Glomerular endothelial cell (primary cell): ENCODE measurements around the gene FYB2. TPM values are rescaled to one million over a fixed set of nuclear protein-coding genes. Genes with fewer than 3 reads are reported as not detected.

Experiments used
- total RNA-seq: library from RNA; depleted of rRNA; stranded (reverse); fragments of >200 nt; gene quantifications from 2 replicates; pipeline ENCODE4 v1.2.3, GENCODE V29; 2015

The FYB2 gene
- total RNA-seq, 1 donor from 2014 or later, result not detected

Other genes starting within 250 kb of the FYB2 start
- 16.5 and 20.4 TPM in 2 replicates for gene PLPP3, start 239.8 kb downstream of the FYB2 start, total RNA-seq
- 1.3 and 1.8 TPM in 2 replicates for gene PRKAA2, start 174.1 kb downstream of the FYB2 start, total RNA-seq
- not detected in 2 replicates for gene C8A, start 35.4 kb upstream of the FYB2 start, total RNA-seq
- gene C8B, start 146.6 kb upstream of the FYB2 start, total RNA-seq, result not detected in 2 replicates